MCF 10A (cell line): Measurements from ENCODE around the gene RPS6KA2. TPM values are rescaled to one million over a fixed set of nuclear protein-coding genes. Genes with fewer than 3 reads are reported as not detected.

ENCODE experiments used
- BruUV-seq: library from RNA; stranded (reverse); fragments of 400-500 nt; replicated peaks from 2 replicates; lab custom pipeline; 2021; lab: Mats Ljungman, UMichigan
- CTCF ChIA-PET: fragments of 300-600 bp; sonication (Branson Sonifier 250); formaldehyde crosslinking; extraction: SDS; loops from one replicate; lab custom pipeline; 2021; ENCODE audit warnings: antibody characterized with exemption, inconsistent platforms; lab: Yijun Ruan, JAX
- POLR2A ChIA-PET: fragments of 300-600, 350-650 bp; sonication (Branson Sonifier 250); formaldehyde crosslinking; extraction: SDS; loops from one replicate; lab custom pipeline; 2020; ENCODE audit warnings: antibody characterized with exemption, inconsistent platforms; lab: Yijun Ruan, JAX
- DNase-seq: peaks from one replicate; pipeline ENCODE4 v3.0.0-alpha.2; 2018; ENCODE audit not compliant: unreplicated experiment
- H3K27ac Mint-ChIP-seq: one replicate; pipeline ENCODE4 v1.8.0; 2022; ENCODE audit warnings: mild to moderate bottlenecking, low read depth, mixed read lengths; ENCODE audit not compliant: unreplicated experiment
- H3K27me3 Mint-ChIP-seq: one replicate; pipeline ENCODE4 v1.8.0; 2022; ENCODE audit warnings: mixed read lengths; ENCODE audit not compliant: insufficient read depth, unreplicated experiment
- H3K36me3 Mint-ChIP-seq: one replicate; pipeline ENCODE4 v1.8.0; 2022; ENCODE audit warnings: mild to moderate bottlenecking, moderate library complexity, mixed read lengths; ENCODE audit not compliant: insufficient read depth, unreplicated experiment
- H3K4me1 Mint-ChIP-seq: one replicate; pipeline ENCODE4 v1.8.0; 2022; ENCODE audit warnings: mixed read lengths; ENCODE audit not compliant: insufficient read depth, unreplicated experiment
- H3K4me3 Mint-ChIP-seq: one replicate; pipeline ENCODE4 v1.8.0; 2022; ENCODE audit warnings: mild to moderate bottlenecking, moderate library complexity, mixed read lengths; ENCODE audit not compliant: unreplicated experiment
- H3K9me3 Mint-ChIP-seq: one replicate; pipeline ENCODE4 v1.8.0; 2022; ENCODE audit warnings: mixed read lengths; ENCODE audit not compliant: unreplicated experiment
- intact Hi-C: fragments of 100-400 bp; cut with micrococcal nuclease; formaldehyde crosslinking; loops from 2 replicates; pipeline ENCODE4 v1.14.1; 2022
- total RNA-seq: library from RNA; stranded (reverse); gene quantifications from 2 replicates; pipeline ENCODE4 v1.2.3, GENCODE V29; 2022
- TF ChIP-seq, protein P1 (sequence below): fragments of 200-600 bp; IDR thresholded peaks from one replicate; pipeline ENCODE4 v1.8.0; 2022; ENCODE audit warnings: antibody characterized with exemption, mild to moderate bottlenecking; ENCODE audit not compliant: unreplicated experiment

RPS6KA2 gene
- total RNA-seq, 1 experiment from 2014 or later: 126 TPM

DNA sequence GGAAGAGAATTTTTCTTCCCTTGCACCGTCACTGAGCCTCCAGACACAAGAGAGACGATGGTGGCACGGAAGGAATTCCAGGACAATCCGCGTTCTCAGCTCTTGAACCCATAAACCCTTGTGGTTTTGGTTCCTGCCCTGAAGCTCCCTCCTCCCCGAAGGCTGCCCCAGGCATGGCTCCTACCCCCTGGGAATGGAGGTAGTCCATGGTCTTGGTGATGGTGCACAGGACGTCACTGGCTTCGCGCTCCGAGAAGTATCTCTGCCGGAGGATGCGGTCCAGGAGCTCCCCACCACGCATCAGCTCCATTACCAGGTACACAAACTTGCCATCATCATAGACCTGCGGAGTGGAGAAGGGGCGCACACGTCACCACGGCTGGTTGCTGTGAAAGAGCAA is 196.8 kb downstream of the RPS6KA2 start:
- H3K36me3 Mint-ChIP-seq: peaks cover 58% of the 10 kb centered on the region
- TF ChIP-seq, protein P1, sequence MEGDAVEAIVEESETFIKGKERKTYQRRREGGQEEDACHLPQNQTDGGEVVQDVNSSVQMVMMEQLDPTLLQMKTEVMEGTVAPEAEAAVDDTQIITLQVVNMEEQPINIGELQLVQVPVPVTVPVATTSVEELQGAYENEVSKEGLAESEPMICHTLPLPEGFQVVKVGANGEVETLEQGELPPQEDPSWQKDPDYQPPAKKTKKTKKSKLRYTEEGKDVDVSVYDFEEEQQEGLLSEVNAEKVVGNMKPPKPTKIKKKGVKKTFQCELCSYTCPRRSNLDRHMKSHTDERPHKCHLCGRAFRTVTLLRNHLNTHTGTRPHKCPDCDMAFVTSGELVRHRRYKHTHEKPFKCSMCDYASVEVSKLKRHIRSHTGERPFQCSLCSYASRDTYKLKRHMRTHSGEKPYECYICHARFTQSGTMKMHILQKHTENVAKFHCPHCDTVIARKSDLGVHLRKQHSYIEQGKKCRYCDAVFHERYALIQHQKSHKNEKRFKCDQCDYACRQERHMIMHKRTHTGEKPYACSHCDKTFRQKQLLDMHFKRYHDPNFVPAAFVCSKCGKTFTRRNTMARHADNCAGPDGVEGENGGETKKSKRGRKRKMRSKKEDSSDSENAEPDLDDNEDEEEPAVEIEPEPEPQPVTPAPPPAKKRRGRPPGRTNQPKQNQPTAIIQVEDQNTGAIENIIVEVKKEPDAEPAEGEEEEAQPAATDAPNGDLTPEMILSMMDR: no peak
- intact Hi-C loops: no loop called here
- no peaks in the 10 kb centered on the region for H3K9me3 Mint-ChIP-seq
- no peak overlapping the region for H3K4me3 Mint-ChIP-seq
- ChIA-PET POLR2A (no interaction called here), CTCF (interaction anchor here (0.6 kb wide), 1 partner anchor 14 kb away, joined by 3 read pairs; no protein-coding TSS in a partner anchor)
- H3K4me1 Mint-ChIP-seq: no peaks in the 10 kb centered on the region
- no peaks in the 10 kb centered on the region for H3K27me3 Mint-ChIP-seq
- DNase-seq: no peak
- no TSS peak for BruUV-seq
- no peak overlapping the region for H3K27ac Mint-ChIP-seq

DNA sequence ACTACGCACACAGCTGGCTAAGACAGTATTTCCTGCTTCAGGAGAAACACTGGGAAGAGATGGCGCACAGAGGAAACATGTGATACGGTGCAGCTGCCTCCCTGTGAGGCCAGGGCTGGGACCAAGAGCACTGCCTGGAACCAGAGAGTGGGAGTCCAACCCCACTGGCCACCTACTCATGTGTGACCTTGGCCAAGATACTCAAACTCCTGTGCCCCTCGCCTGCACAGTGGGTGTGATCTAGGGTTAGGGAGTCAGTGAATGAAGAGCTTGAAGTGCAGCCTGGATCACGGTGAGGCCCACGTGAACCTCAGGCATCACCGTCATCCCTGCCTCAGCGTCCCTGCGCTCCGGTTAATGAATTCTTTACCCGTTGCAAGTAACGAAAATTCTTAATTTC is 202.6 kb downstream of the RPS6KA2 start:
- BruUV-seq: no TSS peak
- ChIA-PET POLR2A (interaction anchor here (0.8 kb wide), 1 partner anchor 13 kb away, joined by 3 read pairs; no protein-coding TSS in a partner anchor), CTCF (no interaction called here)
- intact Hi-C loops: no loop called here
- DNase-seq: no peak
- TF ChIP-seq, protein P1: no peak
- Mint-ChIP-seq H3K27ac (no peak overlapping the region), H3K4me3 (no peak overlapping the region), H3K36me3 (peaks cover 66% of the 10 kb centered on the region), H3K4me1 (no peaks in the 10 kb centered on the region), H3K27me3 (no peaks in the 10 kb centered on the region), H3K9me3 (no peaks in the 10 kb centered on the region)

DNA sequence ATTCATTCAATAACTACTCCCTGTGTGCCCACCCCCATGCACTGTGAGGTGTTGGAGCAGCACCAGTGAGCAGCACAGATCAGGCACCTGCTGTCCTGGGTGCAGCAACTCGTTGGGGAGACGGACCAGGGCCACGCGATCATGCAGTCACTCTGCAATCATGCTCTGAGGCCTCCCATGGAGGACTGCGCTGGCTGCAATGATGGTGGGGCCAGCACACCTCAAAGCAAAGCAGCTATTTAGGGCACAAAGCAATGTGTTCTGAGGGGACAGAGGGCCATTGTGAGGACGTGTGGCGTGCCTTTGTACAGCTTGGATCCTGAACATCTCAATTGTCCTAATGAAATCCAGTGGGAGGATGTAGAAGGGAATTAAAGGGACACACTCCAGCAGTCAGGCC is 203.3 kb downstream of the RPS6KA2 start:
- H3K27ac Mint-ChIP-seq: no peak overlapping the region
- ChIA-PET POLR2A (no interaction called here), CTCF (no interaction called here)
- BruUV-seq: no TSS peak
- no peaks in the 10 kb centered on the region for H3K4me1 Mint-ChIP-seq
- TF ChIP-seq, protein P1: no peak
- H3K36me3 Mint-ChIP-seq: peaks cover 66% of the 10 kb centered on the region
- H3K9me3 Mint-ChIP-seq: no peaks in the 10 kb centered on the region
- H3K27me3 Mint-ChIP-seq: no peaks in the 10 kb centered on the region
- intact Hi-C loops: no loop called here
- no peak for DNase-seq
- no peak overlapping the region for H3K4me3 Mint-ChIP-seq

DNA sequence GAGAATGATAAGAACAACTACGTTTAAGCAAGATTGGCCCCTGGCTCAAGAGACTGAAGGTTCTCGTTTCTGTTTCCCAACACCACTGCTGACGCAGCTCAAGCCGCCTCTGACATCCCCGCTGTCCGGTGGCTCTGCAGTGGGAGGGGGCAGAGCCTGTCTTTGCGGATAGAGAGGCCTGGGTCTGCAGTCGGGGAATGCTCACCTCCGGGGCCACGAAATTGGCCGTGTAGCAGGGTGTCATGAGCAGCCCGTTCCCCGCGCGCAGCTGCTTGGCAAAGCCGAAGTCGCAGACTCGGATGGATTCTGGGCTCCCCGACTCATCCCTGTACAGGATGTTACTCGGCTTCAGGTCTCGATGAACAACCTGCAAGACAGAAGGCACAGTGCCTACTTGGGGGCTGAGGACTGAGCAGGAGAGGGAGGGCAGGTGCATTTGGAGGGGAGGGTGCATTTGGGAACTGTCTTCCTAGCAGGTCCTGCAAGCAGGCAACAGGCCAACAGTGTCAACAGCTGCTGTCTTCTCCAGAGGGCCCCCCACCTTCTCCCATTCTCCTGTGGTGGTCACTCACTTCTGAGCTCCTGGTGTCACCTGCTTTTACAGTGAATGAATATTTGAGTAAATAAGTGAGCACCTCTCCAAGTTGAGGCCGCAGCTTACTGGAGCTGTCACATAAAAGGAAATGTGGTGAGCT is 203.9 kb downstream of the RPS6KA2 start:
- BruUV-seq: no TSS peak
- no peaks in the 10 kb centered on the region for H3K9me3 Mint-ChIP-seq
- TF ChIP-seq, protein P1: no peak
- H3K4me1 Mint-ChIP-seq: no peaks in the 10 kb centered on the region
- CTCF ChIA-PET: no interaction called here
- no peak overlapping the region for H3K4me3 Mint-ChIP-seq
- intact Hi-C loops: no loop called here
- POLR2A ChIA-PET: no interaction called here
- no peaks in the 10 kb centered on the region for H3K27me3 Mint-ChIP-seq
- peaks cover 66% of the 10 kb centered on the region for H3K36me3 Mint-ChIP-seq
- DNase-seq: no peak
- no peak overlapping the region for H3K27ac Mint-ChIP-seq
